IPS-11a (cell line): ENCODE measurements around the gene VCP.
A peak's percentile ranks its signal among the peaks of the same experiment; 100 is the strongest.

Source experiments
- H3K4me3 ChIP-seq: one replicate; pipeline ENCODE4 v1.5.1; 2013; ENCODE audit warnings: low read depth, low read length, control low read depth

VCP gene

GRCh38 chr9:35072461-35073278 lies at the start of gene VCP:
Gene VCP (minus strand): TSS chr9:35072625. CDS start chr9:35072353, 272 bp downstream.
- peak within 1 kb of the TSS; percentile 96 for H3K4me3 ChIP-seq

- H3K4me3 ChIP-seq = peak overlapping the region; percentile 51
Measured at GRCh38 chr9:35116898-35117551, 44.6 kb upstream of the VCP start.

GRCh38 chr9:35116539-35116897 lies 44.1 kb upstream of the VCP start:
- H3K4me3 ChIP-seq = peak overlapping the region; percentile 51

- H3K4me3 ChIP-seq = peak within 1 kb of the TSS; percentile 86
Measured at GRCh38 chr9:35115680-35116538, 43.5 kb upstream of the VCP start, which contains the start of gene ATOSB. Gene ATOSB (minus strand): TSS chr9:35115862. CDS start chr9:35108274, 7,588 bp downstream.

- H3K4me3 ChIP-seq = peak overlapping the region; percentile 86
Measured at GRCh38 chr9:35114840-35115628, 42.6 kb upstream of the VCP start.

- peak overlapping the region; percentile 86 for H3K4me3 ChIP-seq
Measured at GRCh38 chr9:35114113-35114839, 41.9 kb upstream of the VCP start.

- no peak overlapping the region for H3K4me3 ChIP-seq
Measured at GRCh38 chr9:35112257-35113020, 40.0 kb upstream of the VCP start.

- peak overlapping the region; percentile 70 for H3K4me3 ChIP-seq
Measured at GRCh38 chr9:35111001-35111933, 38.8 kb upstream of the VCP start.

GRCh38 chr9:35110327-35110761 lies 37.9 kb upstream of the VCP start:
- no peak overlapping the region for H3K4me3 ChIP-seq

GRCh38 chr9:35108946-35109575 lies 36.6 kb upstream of the VCP start:
- H3K4me3 ChIP-seq = no peak overlapping the region

GRCh38 chr9:35108461-35108860 lies 36.0 kb upstream of the VCP start:
- no peak overlapping the region for H3K4me3 ChIP-seq

GRCh38 chr9:35107297-35108290 lies 35.2 kb upstream of the VCP start:
- H3K4me3 ChIP-seq = no peak overlapping the region

- no peak overlapping the region for H3K4me3 ChIP-seq
Measured at GRCh38 chr9:35106343-35106730, 33.9 kb upstream of the VCP start.

- H3K4me3 ChIP-seq = no peak overlapping the region
Measured at GRCh38 chr9:35105571-35106342, 33.3 kb upstream of the VCP start.

- no peak overlapping the region for H3K4me3 ChIP-seq
Measured at GRCh38 chr9:35105126-35105525, 32.7 kb upstream of the VCP start.

GRCh38 chr9:35104586-35104985 lies 32.2 kb upstream of the VCP start:
- no peak overlapping the region for H3K4me3 ChIP-seq
